ENCODE data around the gene SLC7A9.

DNA sequence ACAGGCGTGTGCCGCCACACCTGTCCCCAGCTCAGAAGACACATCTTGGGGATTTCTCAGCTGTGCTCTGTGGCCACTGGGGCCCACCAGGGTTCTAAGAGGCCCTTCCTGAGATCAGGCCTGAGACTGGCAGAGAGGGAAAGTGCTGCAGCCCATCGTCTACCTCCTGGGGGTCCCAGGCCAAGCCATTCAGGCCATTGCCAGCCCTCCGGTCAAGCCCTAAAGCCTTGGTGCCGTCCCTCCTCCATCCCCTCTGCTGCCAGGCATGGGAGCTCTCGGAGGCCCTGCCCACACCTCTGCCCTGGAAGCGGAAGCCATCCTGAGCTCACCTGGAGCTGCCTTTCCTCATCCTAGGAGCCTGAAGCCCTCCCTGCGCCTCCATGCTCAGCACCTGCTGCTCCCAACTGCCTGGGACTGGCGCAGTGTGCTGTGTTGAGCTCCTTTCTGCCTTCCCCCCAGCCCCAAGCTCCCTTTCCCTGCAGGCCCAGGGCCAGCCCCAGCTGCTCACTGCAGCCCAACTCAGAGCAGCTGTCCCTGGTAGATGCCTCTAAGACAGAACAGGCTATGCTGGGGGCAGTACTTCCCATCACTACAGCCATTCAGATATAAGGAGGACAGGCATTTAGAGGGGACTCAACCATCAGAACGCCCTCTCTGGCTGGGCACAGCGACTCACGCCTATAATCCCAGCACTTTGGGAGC is 2.9 kb downstream of the SLC7A9 start:
- TF ChIP-seq, protein P1, sequence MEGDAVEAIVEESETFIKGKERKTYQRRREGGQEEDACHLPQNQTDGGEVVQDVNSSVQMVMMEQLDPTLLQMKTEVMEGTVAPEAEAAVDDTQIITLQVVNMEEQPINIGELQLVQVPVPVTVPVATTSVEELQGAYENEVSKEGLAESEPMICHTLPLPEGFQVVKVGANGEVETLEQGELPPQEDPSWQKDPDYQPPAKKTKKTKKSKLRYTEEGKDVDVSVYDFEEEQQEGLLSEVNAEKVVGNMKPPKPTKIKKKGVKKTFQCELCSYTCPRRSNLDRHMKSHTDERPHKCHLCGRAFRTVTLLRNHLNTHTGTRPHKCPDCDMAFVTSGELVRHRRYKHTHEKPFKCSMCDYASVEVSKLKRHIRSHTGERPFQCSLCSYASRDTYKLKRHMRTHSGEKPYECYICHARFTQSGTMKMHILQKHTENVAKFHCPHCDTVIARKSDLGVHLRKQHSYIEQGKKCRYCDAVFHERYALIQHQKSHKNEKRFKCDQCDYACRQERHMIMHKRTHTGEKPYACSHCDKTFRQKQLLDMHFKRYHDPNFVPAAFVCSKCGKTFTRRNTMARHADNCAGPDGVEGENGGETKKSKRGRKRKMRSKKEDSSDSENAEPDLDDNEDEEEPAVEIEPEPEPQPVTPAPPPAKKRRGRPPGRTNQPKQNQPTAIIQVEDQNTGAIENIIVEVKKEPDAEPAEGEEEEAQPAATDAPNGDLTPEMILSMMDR (IDR thresholded peaks at IDR 0.05) = no peak
- no peak for TF ChIP-seq POLR2A (IDR thresholded peaks at IDR 0.05)
